Osteocyte (in vitro differentiated cells): ENCODE results near the gene PLA2G4D. TPM values are rescaled to one million over a fixed set of nuclear protein-coding genes. Genes with fewer than 3 reads are reported as not detected.
"Not testable (repeated sequence)": the region's sequence is repeated elsewhere in the genome, so short reads cannot be mapped to it uniquely, and the experiment has no call there.

Source experiments
- DNase-seq: peaks from one replicate; pipeline ENCODE4 v3.0.0; 2021; ENCODE audit warnings: mixed read lengths; ENCODE audit not compliant: unreplicated experiment; ENCODE audit errors: extremely low spot score
- H3K27ac Mint-ChIP-seq: one replicate; pipeline ENCODE4 v1.8.0; 2021; ENCODE audit warnings: mild to moderate bottlenecking, mixed read lengths; ENCODE audit not compliant: unreplicated experiment
- H3K27me3 Mint-ChIP-seq: one replicate; pipeline ENCODE4 v1.8.0; 2021; ENCODE audit warnings: mixed read lengths; ENCODE audit not compliant: unreplicated experiment
- H3K36me3 Mint-ChIP-seq: one replicate; pipeline ENCODE4 v1.8.0; 2021; ENCODE audit warnings: mixed read lengths; ENCODE audit not compliant: unreplicated experiment
- H3K4me1 Mint-ChIP-seq: one replicate; pipeline ENCODE4 v1.8.0; 2021; ENCODE audit warnings: mixed read lengths; ENCODE audit not compliant: unreplicated experiment
- H3K4me3 Mint-ChIP-seq: one replicate; pipeline ENCODE4 v1.8.0; 2021; ENCODE audit warnings: mild to moderate bottlenecking, moderate library complexity, mixed read lengths; ENCODE audit not compliant: unreplicated experiment
- H3K9me3 Mint-ChIP-seq: one replicate; pipeline ENCODE4 v1.8.0; 2021; ENCODE audit warnings: mixed read lengths; ENCODE audit not compliant: unreplicated experiment
- CTCF ChIP-seq: fragments of 200-600 bp; sonication (generic); IDR thresholded peaks from 2 replicates; pipeline ENCODE4 v1.5.0; 2021; ENCODE audit warnings: antibody characterized with exemption, mild to moderate bottlenecking, moderate library complexity
- total RNA-seq: library from RNA; stranded (reverse); gene quantifications from 2 replicates; pipeline ENCODE4 v1.2.1, GENCODE V29; 2021

Gene PLA2G4D
- total RNA-seq, 1 donor from 2014 or later, result not detected

GRCh38 chr15:42100021-42100800, 5.8 kb upstream of the PLA2G4D start:
- H3K4me3 Mint-ChIP-seq, result no peak overlapping the region
- no peak for TF ChIP-seq CTCF
- peaks cover 20% of the 10 kb centered on the region for H3K4me1 Mint-ChIP-seq
- no peaks in the 10 kb centered on the region for H3K9me3 Mint-ChIP-seq
- no peak overlapping the region for H3K27ac Mint-ChIP-seq
- peaks cover 4% of the 10 kb centered on the region for H3K27me3 Mint-ChIP-seq
- DNase-seq, result no peak
- H3K36me3 Mint-ChIP-seq, result no peaks in the 10 kb centered on the region

GRCh38 chr15:42097018-42097417, 2.7 kb upstream of the PLA2G4D start:
- Mint-ChIP-seq H3K36me3 (no peaks in the 10 kb centered on the region), H3K4me3 (no peak overlapping the region), H3K27me3 (peaks cover 4% of the 10 kb centered on the region), H3K4me1 (peaks cover 14% of the 10 kb centered on the region), H3K9me3 (no peaks in the 10 kb centered on the region), H3K27ac (no peak overlapping the region)
- no peak for TF ChIP-seq CTCF
- DNase-seq, result no peak

- no peak for TF ChIP-seq CTCF
- Mint-ChIP-seq H3K9me3 (no peaks in the 10 kb centered on the region), H3K4me1 (no peaks in the 10 kb centered on the region), H3K4me3 (no peak overlapping the region), H3K27ac (no peak overlapping the region), H3K36me3 (no peaks in the 10 kb centered on the region), H3K27me3 (peaks cover 14% of the 10 kb centered on the region)
- no peak for DNase-seq
Measured at GRCh38 chr15:42093966-42094365, 396 bp downstream of the PLA2G4D start.

- no peak overlapping the region for H3K4me3 Mint-ChIP-seq
- H3K27ac Mint-ChIP-seq, result no peak overlapping the region
- H3K9me3 Mint-ChIP-seq, result no peaks in the 10 kb centered on the region
- DNase-seq, result no peak
- H3K4me1 Mint-ChIP-seq, result no peaks in the 10 kb centered on the region
- peaks cover 19% of the 10 kb centered on the region for H3K27me3 Mint-ChIP-seq
- TF ChIP-seq CTCF, result no peak
- no peaks in the 10 kb centered on the region for H3K36me3 Mint-ChIP-seq
Measured at GRCh38 chr15:42092398-42093318, 1.7 kb downstream of the PLA2G4D start.

GRCh38 chr15:42091753-42092397, 2.5 kb downstream of the PLA2G4D start:
- not testable (repeated sequence) for H3K27ac Mint-ChIP-seq, H3K4me1 Mint-ChIP-seq
- H3K27me3 Mint-ChIP-seq, result peaks cover 22% of the 10 kb centered on the region

More at GRCh38 chr15:42091753-42092397, 2.5 kb downstream of the PLA2G4D start:
- not testable (repeated sequence) for H3K4me3 Mint-ChIP-seq, DNase-seq, H3K9me3 Mint-ChIP-seq, H3K36me3 Mint-ChIP-seq
